ENCODE measurements around the gene PAX1. TPM values are rescaled to one million over a fixed set of nuclear protein-coding genes. Genes with fewer than 3 reads are reported as not detected.

Gene PAX1
- total RNA-seq, 1 donor from 2014 or later = not detected

- peak; percentile 88 for FAIRE-seq
These were observed 14.2 kb downstream of the PAX1 start for GRCh38 chr20:21719592-21720214.

GRCh38 chr20:21725892-21726291, 20.4 kb downstream of the PAX1 start:
- FAIRE-seq = no peak

More at GRCh38 chr20:21719592-21720214, 14.2 kb downstream of the PAX1 start:
- DNase-seq (ENCODE audit: low spot score in 2 of 2) = peak in 1 of 2 donors; percentile 51

GRCh38 chr20:21729316-21729715, 23.9 kb downstream of the PAX1 start:
- DNase-seq (ENCODE audit: low spot score in 2 of 2) = no peak
- no peak for FAIRE-seq

More at GRCh38 chr20:21725892-21726291, 20.4 kb downstream of the PAX1 start:
- DNase-seq (ENCODE audit: low spot score in 2 of 2) = no peak

GRCh38 chr20:21739161-21739560, 33.7 kb downstream of the PAX1 start:
- no peak for FAIRE-seq

GRCh38 chr20:21739682-21740081, 34.2 kb downstream of the PAX1 start:
- no peak for DNase-seq (ENCODE audit: low spot score in 2 of 2)
- FAIRE-seq = no peak

More at GRCh38 chr20:21739161-21739560, 33.7 kb downstream of the PAX1 start:
- DNase-seq (ENCODE audit: low spot score in 2 of 2) = no peak

- FAIRE-seq (no peak), DNase-seq (ENCODE audit: low spot score in 2 of 2) (no peak)
These were observed 35.8 kb downstream of the PAX1 start for GRCh38 chr20:21741266-21741665.

GRCh38 chr20:21762646-21763045, 57.2 kb downstream of the PAX1 start:
- DNase-seq (ENCODE audit: low spot score in 2 of 2) (no peak), FAIRE-seq (no peak)

- FAIRE-seq = no peak
- no peak for DNase-seq (ENCODE audit: low spot score in 2 of 2)
These were observed 61.8 kb downstream of the PAX1 start for GRCh38 chr20:21767200-21767738.

GRCh38 chr20:21767739-21768223, 62.3 kb downstream of the PAX1 start:
- no peak for FAIRE-seq
- DNase-seq (ENCODE audit: low spot score in 2 of 2) = no peak

Small RNA genes lying within 50 kb of the gene (small RNA-seq; reads per million reads assigned to genes)
- not detected for gene RPL41P1

Other genes with a start within 250 kb of the PAX1 start
- 0.41 TPM for gene NKX2-2, start 191.6 kb upstream of the PAX1 start, total RNA-seq

Data from frontal cortex (tissue), 4 donors.